Subcutaneous adipose tissue (tissue), 4 donors: ENCODE measurements around the gene APLF. TPM values are rescaled to one million over a fixed set of nuclear protein-coding genes. Genes with fewer than 3 reads are reported as not detected.

Source experiments
- total RNA-seq, 4 donors: library from RNA; depleted of rRNA; stranded (reverse); fragments of >200 nt; gene quantifications; one replicate each; pipeline ENCODE4 v1.1.0, GENCODE V29; 2016
- TF ChIP-seq, protein P1 (sequence below): fragments of 450-650 bp; IDR thresholded peaks from one replicate; pipeline ENCODE4 v1.5.1; 2016; ENCODE audit warnings: low read depth, mild to moderate bottlenecking, control low read depth, antibody characterized with exemption, moderate library complexity

APLF gene
- total RNA-seq, 4 donors from 2014 or later = 6.6 to 10.8 (median 10.1) TPM

DNA sequence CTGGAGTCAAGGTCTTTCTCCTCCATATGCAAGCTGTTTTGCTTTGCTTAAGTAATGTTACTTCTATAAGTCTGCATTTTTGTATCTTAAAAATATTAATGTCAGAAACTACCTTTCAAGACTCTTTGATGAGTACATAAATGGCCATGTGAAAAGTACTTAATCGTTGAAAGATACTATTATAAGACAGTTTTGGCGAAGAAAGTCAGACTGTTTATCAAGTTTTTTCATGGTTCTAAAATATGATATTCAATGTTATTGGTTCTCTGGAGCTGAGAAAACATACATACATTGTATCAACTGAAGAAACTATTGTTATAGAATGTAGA is 25.4 kb upstream of the APLF start:
- TF ChIP-seq, protein P1, sequence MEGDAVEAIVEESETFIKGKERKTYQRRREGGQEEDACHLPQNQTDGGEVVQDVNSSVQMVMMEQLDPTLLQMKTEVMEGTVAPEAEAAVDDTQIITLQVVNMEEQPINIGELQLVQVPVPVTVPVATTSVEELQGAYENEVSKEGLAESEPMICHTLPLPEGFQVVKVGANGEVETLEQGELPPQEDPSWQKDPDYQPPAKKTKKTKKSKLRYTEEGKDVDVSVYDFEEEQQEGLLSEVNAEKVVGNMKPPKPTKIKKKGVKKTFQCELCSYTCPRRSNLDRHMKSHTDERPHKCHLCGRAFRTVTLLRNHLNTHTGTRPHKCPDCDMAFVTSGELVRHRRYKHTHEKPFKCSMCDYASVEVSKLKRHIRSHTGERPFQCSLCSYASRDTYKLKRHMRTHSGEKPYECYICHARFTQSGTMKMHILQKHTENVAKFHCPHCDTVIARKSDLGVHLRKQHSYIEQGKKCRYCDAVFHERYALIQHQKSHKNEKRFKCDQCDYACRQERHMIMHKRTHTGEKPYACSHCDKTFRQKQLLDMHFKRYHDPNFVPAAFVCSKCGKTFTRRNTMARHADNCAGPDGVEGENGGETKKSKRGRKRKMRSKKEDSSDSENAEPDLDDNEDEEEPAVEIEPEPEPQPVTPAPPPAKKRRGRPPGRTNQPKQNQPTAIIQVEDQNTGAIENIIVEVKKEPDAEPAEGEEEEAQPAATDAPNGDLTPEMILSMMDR = no peak

DNA sequence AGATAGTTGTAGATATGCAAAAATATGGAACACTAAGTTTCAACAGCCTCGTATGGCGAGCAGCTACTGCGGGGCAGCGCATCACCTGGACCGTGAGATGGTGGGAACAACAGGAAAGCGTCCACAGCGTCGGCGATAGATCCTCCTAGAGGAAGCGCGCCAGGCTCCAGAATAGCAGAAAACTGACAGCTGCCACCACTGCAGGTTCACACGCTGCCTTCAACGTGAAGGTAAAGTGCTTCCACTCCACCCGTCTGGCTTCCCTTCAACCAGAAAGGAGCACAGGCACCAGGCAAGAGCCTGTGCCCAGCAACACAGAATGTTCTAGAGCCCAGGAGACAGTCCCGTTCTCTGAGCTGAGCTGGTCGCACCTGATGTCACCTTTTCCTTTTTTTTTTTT is 20.3 kb upstream of the APLF start:
- TF ChIP-seq, protein P1 = no peak

DNA sequence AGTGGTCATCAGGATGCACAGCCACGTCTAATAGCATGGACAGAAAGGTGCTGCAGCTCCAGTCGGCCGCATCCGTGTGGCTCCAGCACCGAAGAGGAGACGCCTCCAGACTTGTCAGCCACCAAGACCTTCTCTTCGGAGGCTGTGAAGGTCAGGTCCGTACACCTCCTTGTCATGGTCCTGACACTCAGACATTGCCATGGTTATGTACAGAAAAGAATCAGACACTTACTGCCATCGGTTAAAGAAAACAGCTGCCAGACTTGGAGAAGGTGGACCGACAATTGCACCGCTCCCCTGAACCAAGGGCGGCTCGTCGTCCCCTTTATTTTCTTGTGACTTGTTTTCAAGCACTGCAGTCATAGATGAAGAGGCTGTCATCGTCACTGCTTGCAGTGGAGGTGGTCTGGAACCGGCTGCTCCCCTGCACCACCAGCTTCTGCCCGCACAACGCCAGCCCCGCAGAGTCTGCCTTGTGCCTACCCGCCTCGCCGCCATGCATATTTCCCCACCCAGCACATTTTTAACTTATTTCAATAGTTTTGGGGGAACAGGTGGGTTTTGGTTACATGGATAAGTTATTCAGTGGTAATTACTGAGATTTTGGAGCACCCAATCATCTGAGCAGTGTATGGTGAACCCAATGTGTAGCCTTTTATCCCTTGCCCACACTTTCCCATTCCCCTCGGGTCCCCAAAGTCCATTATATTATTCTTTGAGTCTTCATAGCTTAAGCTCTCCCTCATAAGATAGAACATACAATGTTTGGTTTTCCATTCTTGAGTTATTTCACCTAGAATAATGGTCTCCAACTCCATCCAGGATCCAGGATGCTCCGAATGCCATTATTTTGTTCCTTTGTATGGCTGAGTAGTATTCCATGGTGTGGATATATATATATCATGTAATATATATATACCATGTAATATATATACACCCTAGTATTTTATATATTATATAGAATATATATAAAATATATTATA is 18.4 kb upstream of the APLF start:
- TF ChIP-seq, protein P1 = no peak

DNA sequence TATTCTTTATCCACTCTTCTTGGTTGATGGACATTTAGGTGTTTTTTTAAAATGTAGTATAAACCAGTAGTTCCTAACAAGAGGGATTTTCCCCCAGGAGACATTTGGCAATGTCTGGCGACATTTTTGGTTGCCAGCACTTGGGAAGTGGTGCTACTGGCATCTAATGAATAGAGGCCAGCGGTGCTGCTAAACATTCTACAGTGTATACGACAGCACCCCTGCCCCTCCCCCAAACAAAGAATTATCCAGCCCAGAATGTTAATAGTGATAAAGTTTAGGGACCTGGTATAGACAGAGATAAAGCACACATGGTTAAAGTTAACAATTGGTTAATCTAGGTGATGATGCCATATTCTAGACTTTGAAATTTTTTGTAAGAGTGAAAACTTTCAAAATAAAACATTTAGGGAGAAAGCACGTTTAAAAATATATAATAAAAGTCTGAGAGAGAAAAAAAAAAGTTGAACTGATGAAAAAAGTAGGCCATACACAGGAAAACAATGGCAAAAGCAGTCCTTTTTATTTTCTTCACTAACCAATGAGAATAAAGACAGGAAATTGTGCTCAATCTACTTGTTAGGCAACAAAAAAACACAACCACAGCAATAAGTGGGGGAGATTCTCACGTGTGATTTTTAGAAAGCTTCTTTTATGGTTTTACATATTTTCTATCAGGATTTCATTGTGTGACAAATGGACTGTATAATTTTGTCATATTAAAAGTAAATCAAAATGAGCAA is 15.1 kb upstream of the APLF start:
- TF ChIP-seq, protein P1 = no peak

DNA sequence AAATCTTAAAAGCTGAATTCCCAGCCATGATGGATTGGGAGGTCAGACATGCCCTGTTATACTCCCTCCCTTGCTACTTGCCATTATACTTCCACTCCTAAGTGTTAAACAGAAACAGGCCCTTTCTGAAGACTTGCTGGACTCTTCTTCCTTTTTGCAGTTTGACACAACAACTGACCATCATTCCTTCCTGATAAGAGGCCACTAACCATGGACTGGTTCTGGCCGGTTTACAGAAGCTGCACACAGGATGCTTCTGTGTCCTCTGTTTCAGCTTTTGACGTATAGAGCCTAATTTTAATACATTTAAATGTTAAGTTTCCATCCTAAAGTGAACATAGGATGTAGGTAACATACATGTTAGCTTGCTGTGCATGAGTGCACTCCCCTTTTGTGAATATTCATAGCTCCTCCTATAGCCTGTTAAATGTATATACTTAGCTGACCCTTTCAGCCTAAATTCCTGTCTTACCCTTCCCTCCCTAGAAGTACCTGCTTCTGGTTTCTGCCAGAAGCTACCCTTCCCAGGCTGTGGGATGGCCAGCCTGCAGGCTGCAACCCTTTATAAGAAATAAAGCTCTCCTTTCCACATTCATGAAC is 13.5 kb upstream of the APLF start:
- TF ChIP-seq, protein P1 = no peak

DNA sequence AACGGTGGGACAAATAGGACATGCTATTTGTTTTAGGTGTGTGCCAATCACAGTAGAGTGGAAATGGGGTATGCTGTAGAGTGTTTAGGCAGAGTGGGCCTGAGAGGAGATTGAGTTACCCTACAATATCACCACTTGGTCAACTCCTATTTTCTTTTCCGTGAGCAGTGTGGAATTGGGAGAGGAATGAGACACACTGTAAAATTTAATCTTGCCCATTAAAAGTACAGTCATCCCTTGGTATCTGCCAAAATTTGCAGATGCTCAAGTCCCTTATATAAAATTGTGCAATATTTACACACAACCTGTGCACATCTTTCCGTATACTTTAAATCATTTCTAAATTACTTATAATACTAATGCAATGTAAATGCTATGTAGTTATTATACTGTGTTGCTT is 12.7 kb upstream of the APLF start:
- TF ChIP-seq, protein P1 = no peak

DNA sequence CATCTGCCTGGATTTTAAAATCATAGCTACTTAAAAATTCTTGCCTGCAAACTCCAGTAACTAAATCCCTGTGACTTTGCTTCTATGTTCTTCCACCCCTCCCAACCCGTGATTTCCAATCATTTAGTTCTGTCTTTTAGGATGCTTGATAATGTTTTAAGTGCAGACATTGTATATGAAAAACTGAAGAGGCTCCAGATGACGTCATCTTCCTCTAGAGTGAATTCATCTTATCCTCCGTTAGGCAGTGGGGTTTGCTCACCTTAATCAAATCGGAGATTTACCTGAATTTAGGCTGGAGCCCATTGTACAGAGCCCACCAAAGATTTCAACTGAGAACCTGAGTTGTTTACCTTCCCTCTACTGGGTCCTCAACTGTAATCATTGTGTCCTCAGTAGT is 11.2 kb upstream of the APLF start:
- TF ChIP-seq, protein P1 = no peak
